ENCODE data around the gene OVAAL. TPM values are rescaled to one million over a fixed set of nuclear protein-coding genes. Genes with fewer than 3 reads are reported as not detected.

Gene OVAAL
- not detected for total RNA-seq

- ChIA-PET CTCF (no interaction called here), POLR2A (no interaction called here)
- Mint-ChIP-seq H3K4me1 (ENCODE audit: low read depth) (no peaks in the 10 kb centered on the region), H3K27ac (no peak within 1 kb of the TSS), H3K27me3 (ENCODE audit: low read depth) (peaks cover 28% of the 10 kb centered on the region), H3K9me3 (ENCODE audit: insufficient read depth) (no peaks in the 10 kb centered on the region), H3K4me3 (no peak within 1 kb of the TSS), H3K36me3 (ENCODE audit: low read depth) (no peaks in the 10 kb centered on the region)
- DNase-seq, result no peak
- no peak for ATAC-seq
Observed at GRCh38 chr1:180558664-180559063, at the start of gene OVAAL. TSS of gene OVAAL (plus strand) at chr1:180558964.

GRCh38 chr1:180510882-180511281, 47.9 kb upstream of the OVAAL start:
- ChIA-PET CTCF (no interaction called here), POLR2A (no interaction called here)

GRCh38 chr1:180513531-180513930, 45.2 kb upstream of the OVAAL start:
- Mint-ChIP-seq H3K36me3 (ENCODE audit: low read depth) (no peaks in the 10 kb centered on the region), H3K27me3 (ENCODE audit: low read depth) (peaks cover 8% of the 10 kb centered on the region), H3K27ac (no peak overlapping the region), H3K9me3 (ENCODE audit: insufficient read depth) (no peaks in the 10 kb centered on the region), H3K4me1 (ENCODE audit: low read depth) (peaks cover 4% of the 10 kb centered on the region), H3K4me3 (no peak overlapping the region)
- DNase-seq (no peak), ATAC-seq (no peak)
- ChIA-PET POLR2A (interaction anchor here (1.1 kb wide), 1 partner anchor 11 kb away, joined by 3 read pairs; the partner anchor contains the start of gene ACBD6), CTCF (interaction anchor here (1.3 to 1.4 kb wide), 2 partner anchors 12 to 348 kb away, joined by 4 to 7 read pairs; partner anchors contain the start of gene ACBD6)

More at GRCh38 chr1:180510882-180511281, 47.9 kb upstream of the OVAAL start:
- Mint-ChIP-seq H3K9me3 (ENCODE audit: insufficient read depth) (no peaks in the 10 kb centered on the region), H3K4me3 (no peak overlapping the region), H3K36me3 (ENCODE audit: low read depth) (no peaks in the 10 kb centered on the region), H3K27me3 (ENCODE audit: low read depth) (peaks cover 8% of the 10 kb centered on the region), H3K4me1 (ENCODE audit: low read depth) (peaks cover 2% of the 10 kb centered on the region), H3K27ac (no peak overlapping the region)
- no peak for DNase-seq
- ATAC-seq, result no peak

- peaks cover 4% of the 10 kb centered on the region for H3K4me1 Mint-ChIP-seq (ENCODE audit: low read depth)
- ATAC-seq (no peak), DNase-seq (no peak)
- H3K36me3 Mint-ChIP-seq (ENCODE audit: low read depth), result no peaks in the 10 kb centered on the region
- ChIA-PET POLR2A (interaction anchor here (0.7 to 1.3 kb wide), 2 partner anchors 13 to 346 kb away, joined by 3 to 4 read pairs; partner anchors contain the start of gene ACBD6), CTCF (interaction anchor here (0.6 to 4.7 kb wide), 31 partner anchors 9 to 628 kb away, joined by 3 to 71 read pairs (median 5); partner anchors contain the start of gene ACBD6)
- no peak overlapping the region for H3K4me3 Mint-ChIP-seq
- H3K27me3 Mint-ChIP-seq (ENCODE audit: low read depth), result peaks cover 7% of the 10 kb centered on the region
- H3K27ac Mint-ChIP-seq, result no peak overlapping the region
- H3K9me3 Mint-ChIP-seq (ENCODE audit: insufficient read depth), result no peaks in the 10 kb centered on the region
Observed at GRCh38 chr1:180515364-180515763, 43.4 kb upstream of the OVAAL start.

GRCh38 chr1:180515857-180516388, 42.8 kb upstream of the OVAAL start:
- Mint-ChIP-seq H3K27me3 (ENCODE audit: low read depth) (peaks cover 3% of the 10 kb centered on the region), H3K4me3 (no peak overlapping the region), H3K4me1 (ENCODE audit: low read depth) (peaks cover 4% of the 10 kb centered on the region), H3K36me3 (ENCODE audit: low read depth) (no peaks in the 10 kb centered on the region), H3K27ac (no peak overlapping the region), H3K9me3 (ENCODE audit: insufficient read depth) (no peaks in the 10 kb centered on the region)
- ChIA-PET CTCF (interaction anchor here (0.6 to 4.7 kb wide), 37 partner anchors 9 to 627 kb away, joined by 3 to 71 read pairs (median 4); partner anchors contain the start of gene ACBD6), POLR2A (no interaction called here)
- ATAC-seq (peak; percentile 100), DNase-seq (peak; percentile 73)

GRCh38 chr1:180519846-180520245, 38.9 kb upstream of the OVAAL start:
- H3K27me3 Mint-ChIP-seq (ENCODE audit: low read depth), result peaks cover 2% of the 10 kb centered on the region
- peaks cover 4% of the 10 kb centered on the region for H3K4me1 Mint-ChIP-seq (ENCODE audit: low read depth)
- H3K9me3 Mint-ChIP-seq (ENCODE audit: insufficient read depth), result no peaks in the 10 kb centered on the region
- H3K27ac Mint-ChIP-seq, result no peak overlapping the region
- CTCF ChIA-PET, result interaction anchor here (0.6 kb wide), 1 partner anchor 18 kb away, joined by 3 read pairs; no protein-coding TSS in a partner anchor
- DNase-seq (no peak), ATAC-seq (no peak)
- no peak overlapping the region for H3K4me3 Mint-ChIP-seq
- H3K36me3 Mint-ChIP-seq (ENCODE audit: low read depth), result no peaks in the 10 kb centered on the region
- POLR2A ChIA-PET, result no interaction called here

GRCh38 chr1:180521474-180522212, 37.1 kb upstream of the OVAAL start:
- H3K27ac Mint-ChIP-seq, result no peak overlapping the region
- no peaks in the 10 kb centered on the region for H3K36me3 Mint-ChIP-seq (ENCODE audit: low read depth)
- H3K4me3 Mint-ChIP-seq, result no peak overlapping the region
- CTCF ChIA-PET, result interaction anchor here (0.6 to 1.9 kb wide), 3 partner anchors 9 to 340 kb away, joined by 3 to 9 read pairs (median 4); no protein-coding TSS in a partner anchor
- DNase-seq (no peak), ATAC-seq (no peak)
- peaks cover 2% of the 10 kb centered on the region for H3K4me1 Mint-ChIP-seq (ENCODE audit: low read depth)
- H3K27me3 Mint-ChIP-seq (ENCODE audit: low read depth), result peaks cover 2% of the 10 kb centered on the region
- POLR2A ChIA-PET, result no interaction called here
- H3K9me3 Mint-ChIP-seq (ENCODE audit: insufficient read depth), result no peaks in the 10 kb centered on the region

- H3K27me3 Mint-ChIP-seq (ENCODE audit: low read depth), result peaks cover 2% of the 10 kb centered on the region
- CTCF ChIA-PET, result interaction anchor here (0.6 to 1.9 kb wide), 3 partner anchors 9 to 340 kb away, joined by 3 to 9 read pairs (median 4); no protein-coding TSS in a partner anchor
- H3K36me3 Mint-ChIP-seq (ENCODE audit: low read depth), result no peaks in the 10 kb centered on the region
Observed at GRCh38 chr1:180522213-180522515, 36.6 kb upstream of the OVAAL start.

GRCh38 chr1:180524160-180524914, 34.4 kb upstream of the OVAAL start:
- Mint-ChIP-seq H3K27ac (no peak overlapping the region), H3K9me3 (ENCODE audit: insufficient read depth) (no peaks in the 10 kb centered on the region), H3K4me3 (no peak overlapping the region), H3K36me3 (ENCODE audit: low read depth) (no peaks in the 10 kb centered on the region), H3K27me3 (ENCODE audit: low read depth) (peaks cover 2% of the 10 kb centered on the region), H3K4me1 (ENCODE audit: low read depth) (peaks cover 2% of the 10 kb centered on the region)
- no peak for DNase-seq
- CTCF ChIA-PET, result interaction anchor here (1.1 to 2.3 kb wide), 3 partner anchors 8 to 41 kb away, joined by 3 to 22 read pairs (median 3); no protein-coding TSS in a partner anchor
- no peak for ATAC-seq
- POLR2A ChIA-PET, result no interaction called here

More at GRCh38 chr1:180522213-180522515, 36.6 kb upstream of the OVAAL start:
- no peak overlapping the region for H3K27ac Mint-ChIP-seq
- POLR2A ChIA-PET, result no interaction called here
- H3K9me3 Mint-ChIP-seq (ENCODE audit: insufficient read depth), result no peaks in the 10 kb centered on the region
- H3K4me3 Mint-ChIP-seq, result no peak overlapping the region
- DNase-seq (no peak), ATAC-seq (no peak)
- H3K4me1 Mint-ChIP-seq (ENCODE audit: low read depth), result peaks cover 2% of the 10 kb centered on the region

- Mint-ChIP-seq H3K27ac (no peak overlapping the region), H3K4me1 (ENCODE audit: low read depth) (peaks cover 2% of the 10 kb centered on the region), H3K36me3 (ENCODE audit: low read depth) (no peaks in the 10 kb centered on the region), H3K27me3 (ENCODE audit: low read depth) (peaks cover 2% of the 10 kb centered on the region), H3K4me3 (no peak overlapping the region), H3K9me3 (ENCODE audit: insufficient read depth) (no peaks in the 10 kb centered on the region)
- POLR2A ChIA-PET, result no interaction called here
- DNase-seq (no peak), ATAC-seq (no peak)
- CTCF ChIA-PET, result interaction anchor here (0.9 to 2.3 kb wide), 4 partner anchors 8 to 42 kb away, joined by 3 to 22 read pairs (median 3); no protein-coding TSS in a partner anchor
Observed at GRCh38 chr1:180524915-180525714, 33.6 kb upstream of the OVAAL start.

GRCh38 chr1:180525715-180526039, 33.1 kb upstream of the OVAAL start:
- no peak overlapping the region for H3K4me3 Mint-ChIP-seq
- H3K4me1 Mint-ChIP-seq (ENCODE audit: low read depth), result peaks cover 2% of the 10 kb centered on the region
- ChIA-PET POLR2A (no interaction called here), CTCF (interaction anchor here (0.7 to 2.3 kb wide), 4 partner anchors 7 to 335 kb away, joined by 3 to 22 read pairs (median 3); no protein-coding TSS in a partner anchor)
- ATAC-seq, result no peak
- peaks cover 2% of the 10 kb centered on the region for H3K27me3 Mint-ChIP-seq (ENCODE audit: low read depth)
- H3K9me3 Mint-ChIP-seq (ENCODE audit: insufficient read depth), result no peaks in the 10 kb centered on the region
- no peak for DNase-seq
- no peaks in the 10 kb centered on the region for H3K36me3 Mint-ChIP-seq (ENCODE audit: low read depth)
- H3K27ac Mint-ChIP-seq, result no peak overlapping the region
